HEK293 (cell line): ENCODE measurements around the gene APOC1.

Source experiments
- REPIN1 ChIP-seq: fragments of 450-650 bp; formaldehyde crosslinking; IDR thresholded peaks from 2 replicates; pipeline ENCODE4 v1.5.1; 2017; ENCODE audit warnings: missing biosample characterization, missing genetic modification characterization, low read depth
- ZBTB8A ChIP-seq: fragments of 450-650 bp; formaldehyde crosslinking; IDR thresholded peaks from 2 replicates; pipeline ENCODE4 v1.5.1; 2016; ENCODE audit warnings: missing biosample characterization, missing genetic modification characterization
- TF ChIP-seq, protein P1 (sequence below): fragments of 450-650 bp; formaldehyde crosslinking; IDR thresholded peaks from 2 replicates; pipeline ENCODE4 v1.5.1; 2016; ENCODE audit warnings: missing biosample characterization, missing genetic modification characterization

DNA sequence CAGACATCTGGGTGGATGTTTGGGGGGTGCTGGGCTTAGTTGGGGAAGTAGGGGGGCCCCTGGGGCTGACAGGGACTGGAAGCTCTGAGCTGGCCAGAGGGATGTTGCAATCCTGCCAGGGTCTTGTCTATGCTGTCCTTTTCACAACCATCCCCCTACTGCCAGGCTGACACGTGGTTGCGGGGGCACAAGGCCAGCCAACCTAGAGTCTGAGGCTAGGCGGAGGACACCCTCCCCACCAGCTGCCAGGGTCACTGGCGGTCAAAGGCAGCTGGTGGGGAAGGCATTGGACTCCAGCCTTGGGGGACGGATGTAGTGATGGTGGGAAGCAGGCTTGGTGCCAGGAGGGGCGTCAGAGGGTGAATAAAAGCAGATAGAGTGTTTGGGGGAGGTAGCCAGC, 1.6 kb upstream of the APOC1 start:
- TF ChIP-seq, protein P1, sequence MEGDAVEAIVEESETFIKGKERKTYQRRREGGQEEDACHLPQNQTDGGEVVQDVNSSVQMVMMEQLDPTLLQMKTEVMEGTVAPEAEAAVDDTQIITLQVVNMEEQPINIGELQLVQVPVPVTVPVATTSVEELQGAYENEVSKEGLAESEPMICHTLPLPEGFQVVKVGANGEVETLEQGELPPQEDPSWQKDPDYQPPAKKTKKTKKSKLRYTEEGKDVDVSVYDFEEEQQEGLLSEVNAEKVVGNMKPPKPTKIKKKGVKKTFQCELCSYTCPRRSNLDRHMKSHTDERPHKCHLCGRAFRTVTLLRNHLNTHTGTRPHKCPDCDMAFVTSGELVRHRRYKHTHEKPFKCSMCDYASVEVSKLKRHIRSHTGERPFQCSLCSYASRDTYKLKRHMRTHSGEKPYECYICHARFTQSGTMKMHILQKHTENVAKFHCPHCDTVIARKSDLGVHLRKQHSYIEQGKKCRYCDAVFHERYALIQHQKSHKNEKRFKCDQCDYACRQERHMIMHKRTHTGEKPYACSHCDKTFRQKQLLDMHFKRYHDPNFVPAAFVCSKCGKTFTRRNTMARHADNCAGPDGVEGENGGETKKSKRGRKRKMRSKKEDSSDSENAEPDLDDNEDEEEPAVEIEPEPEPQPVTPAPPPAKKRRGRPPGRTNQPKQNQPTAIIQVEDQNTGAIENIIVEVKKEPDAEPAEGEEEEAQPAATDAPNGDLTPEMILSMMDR (tag by site-specific recombination) = no peak
- no peak for TF ChIP-seq ZBTB8A
- TF ChIP-seq REPIN1 (tag by site-specific recombination) = no peak
